K562 (cell line): ENCODE results near the gene PSMD14. TPM values are rescaled to one million over a fixed set of nuclear protein-coding genes. Genes with fewer than 3 reads are reported as not detected.

ENCODE experiments used
- SNIP1 ChIP-seq: fragments of 450-650 bp; IDR thresholded peaks from 2 replicates; pipeline ENCODE4 v1.7.1; 2017; ENCODE audit warnings: low read depth, mild to moderate bottlenecking
- TGIF2 ChIP-seq: sonication (generic); formaldehyde crosslinking; IDR thresholded peaks from 2 replicates; pipeline ENCODE4 v1.8.1; 2022; ENCODE audit warnings: mild to moderate bottlenecking, missing genetic modification reagents, moderate library complexity
- YBX1 ChIP-seq: fragments of 450-650 bp; IDR thresholded peaks from 2 replicates; pipeline ENCODE4 v1.7.1; 2016; ENCODE audit warnings: mild to moderate bottlenecking
- ZC3H8 ChIP-seq: fragments of 450-650 bp; IDR thresholded peaks from 2 replicates; pipeline ENCODE4 v1.6.1; 2017
- polyA plus RNA-seq, 8 experiments: library from polyadenylated mRNA; depleted of rRNA in 4 of 8; stranded (reverse) in 5 of 8; unstranded in 3 of 8; fragments of >200 nt; fragmentation: Nextera tagmentation in 2 of 8; fragmentation: Illumina TruSeq in 1 of 8; extraction: Ambion mirVana in 2 of 8; extraction: Trizol in 1 of 8; gene quantifications; 2 replicates each; pipeline versions ENCODE4 v1.2.1 to v1.2.3, GENCODE V29; 2011 to 2014; ENCODE audit warnings: inconsistent platforms in 1 of 8, missing spikeins in 1 of 8
- total RNA-seq, 7 experiments: library from RNA; depleted of rRNA in 6 of 7; stranded (reverse); fragments of >200 nt in 6 of 7; fragmentation: Illumina TruSeq in 2 of 7; extraction: Trizol in 2 of 7; gene quantifications; 2 replicates each; pipeline versions ENCODE4 v1.2.1 to v1.2.3, GENCODE V29; 2011 to 2021; ENCODE audit warnings: low replicate concordance in 1 of 7
- TF ChIP-seq, protein P1 (sequence below), 2 experiments: fragments of 450-650 bp in 1 of 2; sonication (generic) in 1 of 2; formaldehyde crosslinking in 1 of 2; IDR thresholded peaks in 1 of 2; conservative IDR thresholded peaks in 1 of 2; 2 replicates each; pipeline versions ENCODE4 v1.6.1 to v1.8.1; 2016 to 2023; ENCODE audit warnings: mild to moderate bottlenecking in 2 of 2, moderate library complexity in 2 of 2, inconsistent platforms in 1 of 2, missing genetic modification reagents in 1 of 2
- TF ChIP-seq, protein P2 (sequence below): IDR thresholded peaks from 2 replicates; pipeline ENCODE4 v1.6.1; 2012; ENCODE audit warnings: low read depth, low read length, improper control_type of control experiment, borderline replicate concordance
- TF ChIP-seq, protein P3 (sequence below): fragments of 450-650 bp; formaldehyde crosslinking; IDR thresholded peaks from 2 replicates; pipeline ENCODE4 v1.4.0; 2022; ENCODE audit warnings: mild to moderate bottlenecking, moderate library complexity
- TF ChIP-seq, protein P4 (sequence below): fragments of 450-650 bp; conservative IDR thresholded peaks from 2 replicates; pipeline ENCODE4 v1.6.1; 2016; ENCODE audit warnings: missing genetic modification characterization, low read depth, mild to moderate bottlenecking, missing compliant biosample characterization, moderate library complexity

The PSMD14 gene
- total and polyA plus RNA-seq, 9 of the 15 experiments (the other 6 are each of a cell fraction or from before 2014, with no cell fraction given) = 151 to 515 (median 228) TPM

DNA sequence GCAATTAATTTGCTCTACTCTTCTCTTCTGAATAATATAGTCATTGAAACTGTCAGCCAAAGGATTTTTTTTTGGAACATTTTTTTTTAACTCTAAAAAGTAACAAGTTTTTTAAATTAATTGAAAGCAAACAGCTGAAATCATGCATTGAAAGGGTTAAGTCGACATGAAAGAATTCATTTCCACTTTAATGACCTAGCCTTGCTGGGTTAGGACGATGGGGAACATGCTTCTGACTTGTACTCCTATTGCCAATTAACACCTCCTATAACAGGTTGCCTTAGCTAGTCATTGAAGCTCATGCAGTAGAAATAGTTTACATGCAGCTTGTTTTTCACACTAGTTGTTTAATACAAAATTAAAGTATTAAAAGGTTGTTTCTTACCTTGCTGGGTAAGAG lies 47.8 kb downstream of the PSMD14 start (continued):
- TF ChIP-seq, protein P1, sequence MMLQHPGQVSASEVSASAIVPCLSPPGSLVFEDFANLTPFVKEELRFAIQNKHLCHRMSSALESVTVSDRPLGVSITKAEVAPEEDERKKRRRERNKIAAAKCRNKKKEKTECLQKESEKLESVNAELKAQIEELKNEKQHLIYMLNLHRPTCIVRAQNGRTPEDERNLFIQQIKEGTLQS (IDR thresholded peaks at IDR 0.05) = no peak
- TF ChIP-seq, protein P1 (CRISPR knock-in tag; conservative IDR thresholded peaks at IDR 0.05) = no peak
- TF ChIP-seq, protein P2, sequence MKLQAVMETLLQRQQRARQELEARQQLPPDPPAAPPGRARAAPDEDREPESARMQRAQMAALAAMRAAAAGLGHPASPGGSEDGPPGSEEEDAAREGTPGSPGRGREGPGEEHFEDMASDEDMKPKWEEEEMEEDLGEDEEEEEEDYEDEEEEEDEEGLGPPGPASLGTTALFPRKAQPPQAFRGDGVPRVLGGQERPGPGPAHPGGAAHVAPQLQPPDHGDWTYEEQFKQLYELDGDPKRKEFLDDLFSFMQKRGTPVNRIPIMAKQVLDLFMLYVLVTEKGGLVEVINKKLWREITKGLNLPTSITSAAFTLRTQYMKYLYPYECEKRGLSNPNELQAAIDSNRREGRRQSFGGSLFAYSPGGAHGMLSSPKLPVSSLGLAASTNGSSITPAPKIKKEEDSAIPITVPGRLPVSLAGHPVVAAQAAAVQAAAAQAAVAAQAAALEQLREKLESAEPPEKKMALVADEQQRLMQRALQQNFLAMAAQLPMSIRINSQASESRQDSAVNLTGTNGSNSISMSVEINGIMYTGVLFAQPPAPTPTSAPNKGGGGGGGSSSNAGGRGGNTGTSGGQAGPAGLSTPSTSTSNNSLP = no peak
- TF ChIP-seq, protein P3, sequence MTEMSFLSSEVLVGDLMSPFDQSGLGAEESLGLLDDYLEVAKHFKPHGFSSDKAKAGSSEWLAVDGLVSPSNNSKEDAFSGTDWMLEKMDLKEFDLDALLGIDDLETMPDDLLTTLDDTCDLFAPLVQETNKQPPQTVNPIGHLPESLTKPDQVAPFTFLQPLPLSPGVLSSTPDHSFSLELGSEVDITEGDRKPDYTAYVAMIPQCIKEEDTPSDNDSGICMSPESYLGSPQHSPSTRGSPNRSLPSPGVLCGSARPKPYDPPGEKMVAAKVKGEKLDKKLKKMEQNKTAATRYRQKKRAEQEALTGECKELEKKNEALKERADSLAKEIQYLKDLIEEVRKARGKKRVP (CRISPR knock-in tag) = no peak
- TF ChIP-seq, protein P4, sequence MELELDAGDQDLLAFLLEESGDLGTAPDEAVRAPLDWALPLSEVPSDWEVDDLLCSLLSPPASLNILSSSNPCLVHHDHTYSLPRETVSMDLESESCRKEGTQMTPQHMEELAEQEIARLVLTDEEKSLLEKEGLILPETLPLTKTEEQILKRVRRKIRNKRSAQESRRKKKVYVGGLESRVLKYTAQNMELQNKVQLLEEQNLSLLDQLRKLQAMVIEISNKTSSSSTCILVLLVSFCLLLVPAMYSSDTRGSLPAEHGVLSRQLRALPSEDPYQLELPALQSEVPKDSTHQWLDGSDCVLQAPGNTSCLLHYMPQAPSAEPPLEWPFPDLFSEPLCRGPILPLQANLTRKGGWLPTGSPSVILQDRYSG (tag) = no peak
- TF ChIP-seq SNIP1 (no peak), YBX1 (no peak), TGIF2 (CRISPR knock-in tag) (no peak), ZC3H8 (no peak)
